SK-N-SH treated with all-trans-retinoic acid at 6 μM for 48 hours (cell line): ENCODE measurements around the gene RINL.
"Not testable (repeated sequence)": the region's sequence is repeated elsewhere in the genome, so short reads cannot be mapped to it uniquely, and the experiment has no call there.

Experiments used
- BACH2 ChIP-seq: fragments of 250-450 bp; sonication (Bioruptor Pico); IDR thresholded peaks from 2 replicates; pipeline ENCODE4 v1.9.0; 2021; ENCODE audit warnings: mild to moderate bottlenecking, borderline replicate concordance
- CREB5 ChIP-seq: fragments of 250-450 bp; sonication (Bioruptor Pico); IDR thresholded peaks from 2 replicates; pipeline ENCODE4 v1.5.1; 2020; ENCODE audit warnings: low read depth, mild to moderate bottlenecking, moderate library complexity
- CSDC2 ChIP-seq: fragments of 250-450 bp; sonication (Bioruptor Pico); IDR thresholded peaks from 2 replicates; pipeline ENCODE4 v1.5.0; 2020; ENCODE audit warnings: mild to moderate bottlenecking, moderate library complexity
- ISL1 ChIP-seq: fragments of 250-450 bp; sonication (Bioruptor Pico); IDR thresholded peaks from 2 replicates; pipeline ENCODE4 v2.1.2; 2022; ENCODE audit warnings: mild to moderate bottlenecking, moderate library complexity
- PPARA ChIP-seq: fragments of 250-450 bp; sonication (Bioruptor Pico); IDR thresholded peaks from 2 replicates; pipeline ENCODE4 v1.5.0; 2020; ENCODE audit warnings: mild to moderate bottlenecking, borderline replicate concordance
- TCF4 ChIP-seq: fragments of 250-450 bp; sonication (Bioruptor Pico); IDR thresholded peaks from 2 replicates; pipeline ENCODE4 v1.8.0; 2021; ENCODE audit warnings: mild to moderate bottlenecking, moderate library complexity, borderline replicate concordance
- TOX ChIP-seq: fragments of 250-450 bp; sonication (Bioruptor Pico); IDR thresholded peaks from 2 replicates; pipeline ENCODE4 v1.8.0; 2021; ENCODE audit warnings: mild to moderate bottlenecking, moderate library complexity, borderline replicate concordance
- ZFP3 ChIP-seq: fragments of 250-450 bp; sonication (Bioruptor Pico); IDR thresholded peaks from 2 replicates; pipeline ENCODE4 v1.5.0; 2020; ENCODE audit warnings: mild to moderate bottlenecking, moderate library complexity
- ZFP30 ChIP-seq: fragments of 450-650 bp; formaldehyde crosslinking; IDR thresholded peaks from 2 replicates; pipeline ENCODE4 v1.5.0; 2022; ENCODE audit warnings: mild to moderate bottlenecking, moderate library complexity
- TF ChIP-seq, protein P1 (sequence below): fragments of 250-450 bp; sonication (Bioruptor Pico); IDR thresholded peaks from 2 replicates; pipeline ENCODE4 v1.5.0; 2020; ENCODE audit warnings: mild to moderate bottlenecking, moderate library complexity
- TF ChIP-seq, protein P2 (sequence below): fragments of 250-450 bp; sonication (Bioruptor Pico); IDR thresholded peaks from 2 replicates; pipeline ENCODE4 v1.8.0; 2020; ENCODE audit warnings: mild to moderate bottlenecking, moderate library complexity, borderline replicate concordance
- TF ChIP-seq, protein P3 (sequence below): fragments of 250-450 bp; sonication (Bioruptor Pico); IDR thresholded peaks from 2 replicates; pipeline ENCODE4 v1.8.0; 2021; ENCODE audit warnings: low read depth, mild to moderate bottlenecking, moderate library complexity, borderline replicate concordance
- TF ChIP-seq, protein P4 (sequence below): fragments of 250-450 bp; sonication (Bioruptor Pico); IDR thresholded peaks from 2 replicates; pipeline ENCODE4 v1.5.1; 2021; ENCODE audit warnings: mild to moderate bottlenecking, moderate library complexity

DNA sequence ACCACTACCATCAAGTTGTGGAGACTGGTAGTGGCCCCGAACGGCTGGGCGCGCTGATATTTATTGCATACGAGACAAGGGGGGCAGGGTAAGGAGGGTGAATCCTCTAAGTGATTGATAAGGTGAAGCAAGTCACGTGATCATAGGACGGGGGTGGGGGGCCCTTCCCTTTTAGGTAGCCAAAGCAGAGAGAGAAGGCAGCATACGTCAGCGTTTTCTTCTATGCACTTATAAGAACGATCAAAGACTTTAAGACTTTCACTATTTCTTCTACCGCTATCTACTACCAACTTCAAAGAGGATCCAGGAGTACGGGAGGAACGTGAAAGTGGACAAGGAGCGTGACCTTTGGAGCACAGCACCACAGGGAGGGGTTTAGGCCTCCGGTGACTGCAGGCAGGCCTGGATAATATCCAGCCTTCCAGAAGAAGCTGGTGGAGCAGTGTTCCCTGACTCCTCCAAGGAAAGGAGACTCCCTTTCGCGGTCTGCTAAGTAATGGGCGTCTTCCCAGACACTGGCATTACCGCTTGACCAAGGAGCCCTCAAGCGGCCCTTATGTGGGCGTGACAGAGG is 18.4 kb downstream of the RINL start:
- not testable (repeated sequence) for TF ChIP-seq ISL1 (CRISPR knock-in tag); CREB5; TCF4 (CRISPR knock-in tag); PPARA; TOX (CRISPR knock-in tag); ZFP30 (CRISPR knock-in tag); ZFP3 (CRISPR knock-in tag); CSDC2 (CRISPR knock-in tag); BACH2 (CRISPR knock-in tag)
- TF ChIP-seq, protein P1, sequence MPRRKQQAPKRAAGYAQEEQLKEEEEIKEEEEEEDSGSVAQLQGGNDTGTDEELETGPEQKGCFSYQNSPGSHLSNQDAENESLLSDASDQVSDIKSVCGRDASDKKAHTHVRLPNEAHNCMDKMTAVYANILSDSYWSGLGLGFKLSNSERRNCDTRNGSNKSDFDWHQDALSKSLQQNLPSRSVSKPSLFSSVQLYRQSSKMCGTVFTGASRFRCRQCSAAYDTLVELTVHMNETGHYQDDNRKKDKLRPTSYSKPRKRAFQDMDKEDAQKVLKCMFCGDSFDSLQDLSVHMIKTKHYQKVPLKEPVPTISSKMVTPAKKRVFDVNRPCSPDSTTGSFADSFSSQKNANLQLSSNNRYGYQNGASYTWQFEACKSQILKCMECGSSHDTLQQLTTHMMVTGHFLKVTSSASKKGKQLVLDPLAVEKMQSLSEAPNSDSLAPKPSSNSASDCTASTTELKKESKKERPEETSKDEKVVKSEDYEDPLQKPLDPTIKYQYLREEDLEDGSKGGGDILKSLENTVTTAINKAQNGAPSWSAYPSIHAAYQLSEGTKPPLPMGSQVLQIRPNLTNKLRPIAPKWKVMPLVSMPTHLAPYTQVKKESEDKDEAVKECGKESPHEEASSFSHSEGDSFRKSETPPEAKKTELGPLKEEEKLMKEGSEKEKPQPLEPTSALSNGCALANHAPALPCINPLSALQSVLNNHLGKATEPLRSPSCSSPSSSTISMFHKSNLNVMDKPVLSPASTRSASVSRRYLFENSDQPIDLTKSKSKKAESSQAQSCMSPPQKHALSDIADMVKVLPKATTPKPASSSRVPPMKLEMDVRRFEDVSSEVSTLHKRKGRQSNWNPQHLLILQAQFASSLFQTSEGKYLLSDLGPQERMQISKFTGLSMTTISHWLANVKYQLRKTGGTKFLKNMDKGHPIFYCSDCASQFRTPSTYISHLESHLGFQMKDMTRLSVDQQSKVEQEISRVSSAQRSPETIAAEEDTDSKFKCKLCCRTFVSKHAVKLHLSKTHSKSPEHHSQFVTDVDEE, result not testable (repeated sequence)
- TF ChIP-seq, protein P2, sequence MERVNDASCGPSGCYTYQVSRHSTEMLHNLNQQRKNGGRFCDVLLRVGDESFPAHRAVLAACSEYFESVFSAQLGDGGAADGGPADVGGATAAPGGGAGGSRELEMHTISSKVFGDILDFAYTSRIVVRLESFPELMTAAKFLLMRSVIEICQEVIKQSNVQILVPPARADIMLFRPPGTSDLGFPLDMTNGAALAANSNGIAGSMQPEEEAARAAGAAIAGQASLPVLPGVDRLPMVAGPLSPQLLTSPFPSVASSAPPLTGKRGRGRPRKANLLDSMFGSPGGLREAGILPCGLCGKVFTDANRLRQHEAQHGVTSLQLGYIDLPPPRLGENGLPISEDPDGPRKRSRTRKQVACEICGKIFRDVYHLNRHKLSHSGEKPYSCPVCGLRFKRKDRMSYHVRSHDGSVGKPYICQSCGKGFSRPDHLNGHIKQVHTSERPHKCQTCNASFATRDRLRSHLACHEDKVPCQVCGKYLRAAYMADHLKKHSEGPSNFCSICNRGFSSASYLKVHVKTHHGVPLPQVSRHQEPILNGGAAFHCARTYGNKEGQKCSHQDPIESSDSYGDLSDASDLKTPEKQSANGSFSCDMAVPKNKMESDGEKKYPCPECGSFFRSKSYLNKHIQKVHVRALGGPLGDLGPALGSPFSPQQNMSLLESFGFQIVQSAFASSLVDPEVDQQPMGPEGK (CRISPR knock-in tag), result not testable (repeated sequence)
- TF ChIP-seq, protein P3, sequence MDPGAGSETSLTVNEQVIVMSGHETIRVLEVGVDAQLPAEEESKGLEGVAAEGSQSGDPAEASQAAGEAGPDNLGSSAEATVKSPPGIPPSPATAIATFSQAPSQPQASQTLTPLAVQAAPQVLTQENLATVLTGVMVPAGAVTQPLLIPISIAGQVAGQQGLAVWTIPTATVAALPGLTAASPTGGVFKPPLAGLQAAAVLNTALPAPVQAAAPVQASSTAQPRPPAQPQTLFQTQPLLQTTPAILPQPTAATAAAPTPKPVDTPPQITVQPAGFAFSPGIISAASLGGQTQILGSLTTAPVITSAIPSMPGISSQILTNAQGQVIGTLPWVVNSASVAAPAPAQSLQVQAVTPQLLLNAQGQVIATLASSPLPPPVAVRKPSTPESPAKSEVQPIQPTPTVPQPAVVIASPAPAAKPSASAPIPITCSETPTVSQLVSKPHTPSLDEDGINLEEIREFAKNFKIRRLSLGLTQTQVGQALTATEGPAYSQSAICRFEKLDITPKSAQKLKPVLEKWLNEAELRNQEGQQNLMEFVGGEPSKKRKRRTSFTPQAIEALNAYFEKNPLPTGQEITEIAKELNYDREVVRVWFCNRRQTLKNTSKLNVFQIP (CRISPR knock-in tag), result not testable (repeated sequence)
- TF ChIP-seq, protein P4, sequence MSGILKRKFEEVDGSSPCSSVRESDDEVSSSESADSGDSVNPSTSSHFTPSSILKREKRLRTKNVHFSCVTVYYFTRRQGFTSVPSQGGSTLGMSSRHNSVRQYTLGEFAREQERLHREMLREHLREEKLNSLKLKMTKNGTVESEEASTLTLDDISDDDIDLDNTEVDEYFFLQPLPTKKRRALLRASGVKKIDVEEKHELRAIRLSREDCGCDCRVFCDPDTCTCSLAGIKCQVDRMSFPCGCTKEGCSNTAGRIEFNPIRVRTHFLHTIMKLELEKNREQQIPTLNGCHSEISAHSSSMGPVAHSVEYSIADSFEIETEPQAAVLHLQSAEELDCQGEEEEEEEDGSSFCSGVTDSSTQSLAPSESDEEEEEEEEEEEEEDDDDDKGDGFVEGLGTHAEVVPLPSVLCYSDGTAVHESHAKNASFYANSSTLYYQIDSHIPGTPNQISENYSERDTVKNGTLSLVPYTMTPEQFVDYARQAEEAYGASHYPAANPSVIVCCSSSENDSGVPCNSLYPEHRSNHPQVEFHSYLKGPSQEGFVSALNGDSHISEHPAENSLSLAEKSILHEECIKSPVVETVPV (CRISPR knock-in tag), result not testable (repeated sequence)
